Liver (tissue), 9 donors: ENCODE data around the gene NUP42. TPM values are rescaled to one million over a fixed set of nuclear protein-coding genes. Genes with fewer than 3 reads are reported as not detected.
A peak's percentile ranks its signal among the peaks of the same experiment; 100 is the strongest.

Experiments
- DNase-seq: peaks from one replicate; pipeline ENCODE4 v3.0.0-alpha.2; 2017; ENCODE audit warnings: low spot score
- H3K27ac ChIP-seq, 2 donors: one replicate each; pipeline ENCODE4 v1.7.0; 2013; ENCODE audit warnings: inconsistent platforms in 2 of 2, low read length in 2 of 2, control low read depth in 1 of 2, low read depth in 1 of 2, mild to moderate bottlenecking in 1 of 2
- H3K27me3 ChIP-seq, 4 donors: one replicate each; pipeline versions ENCODE4 v1.6.1 to v1.7.0; 2013; ENCODE audit warnings: low read length in 3 of 4, inconsistent platforms in 1 of 4, mild to moderate bottlenecking in 1 of 4, moderate library complexity in 1 of 4; ENCODE audit not compliant: control insufficient read depth in 4 of 4, insufficient read depth in 4 of 4
- H3K36me3 ChIP-seq, 4 donors: one replicate each; pipeline versions ENCODE4 v1.6.1 to v1.7.0; 2013; ENCODE audit warnings: low read length in 3 of 4, mild to moderate bottlenecking in 3 of 4, low read depth in 1 of 4, moderate library complexity in 1 of 4; ENCODE audit not compliant: control insufficient read depth in 4 of 4, insufficient read depth in 3 of 4
- H3K4me1 ChIP-seq, 4 donors: one replicate each; pipeline versions ENCODE4 v1.6.1 to v1.7.0; 2013; ENCODE audit warnings: low read length in 3 of 4, mild to moderate bottlenecking in 3 of 4, moderate library complexity in 1 of 4; ENCODE audit not compliant: control insufficient read depth in 4 of 4, insufficient read depth in 4 of 4
- H3K4me3 ChIP-seq, 3 donors: one replicate each; pipeline versions ENCODE4 v1.6.1 to v1.7.0; 2013; ENCODE audit warnings: low read length in 3 of 3, control low read depth in 1 of 3, low read depth in 1 of 3, mild to moderate bottlenecking in 1 of 3
- H3K9ac ChIP-seq, 2 donors: one replicate each; pipeline ENCODE4 v1.7.0; 2013; ENCODE audit warnings: low read length in 2 of 2, mild to moderate bottlenecking in 2 of 2, moderate library complexity in 2 of 2, control low read depth in 1 of 2, low read depth in 1 of 2
- H3K9me3 ChIP-seq, 4 donors: one replicate each; pipeline versions ENCODE4 v1.6.1 to v1.7.0; 2013; ENCODE audit warnings: low read length in 3 of 4; ENCODE audit not compliant: control insufficient read depth in 4 of 4
- ATF3 ChIP-seq: IDR thresholded peaks from 2 replicates; pipeline ENCODE4 v1.6.1; 2016; ENCODE audit warnings: antibody characterized with exemption
- CTCF ChIP-seq: fragments of 150-350 bp; IDR thresholded peaks from 2 replicates; pipeline ENCODE4 v1.5.1; 2017; ENCODE audit warnings: improper control_type of control experiment, low read depth, low read length; ENCODE audit not compliant: missing input control
- EGR1 ChIP-seq, 2 donors: IDR thresholded peaks; 2 replicates each; pipeline ENCODE4 v1.6.1; 2016 to 2018; ENCODE audit warnings: antibody characterized with exemption in 2 of 2, low read depth in 2 of 2
- FOXA1 ChIP-seq: IDR thresholded peaks from 2 replicates; pipeline ENCODE4 v1.6.1; 2016; ENCODE audit warnings: antibody characterized with exemption
- FOXA2 ChIP-seq: IDR thresholded peaks from 2 replicates; pipeline ENCODE4 v1.6.1; 2016; ENCODE audit warnings: antibody characterized with exemption
- HNF4G ChIP-seq: IDR thresholded peaks from 2 replicates; pipeline ENCODE4 v1.6.1; 2016; ENCODE audit warnings: antibody characterized with exemption
- MAX ChIP-seq: IDR thresholded peaks from 2 replicates; pipeline ENCODE4 v1.6.1; 2016; ENCODE audit warnings: antibody characterized with exemption
- NR2F2 ChIP-seq: IDR thresholded peaks from 2 replicates; pipeline ENCODE4 v1.6.1; 2016; ENCODE audit warnings: antibody characterized with exemption
- RAD21 ChIP-seq, 2 donors: IDR thresholded peaks; 2 replicates each; pipeline ENCODE4 v1.6.1; 2016; ENCODE audit warnings: antibody characterized with exemption in 2 of 2, mild to moderate bottlenecking in 2 of 2
- REST ChIP-seq: IDR thresholded peaks from 2 replicates; pipeline ENCODE4 v1.6.1; 2016; ENCODE audit warnings: antibody characterized with exemption, mild to moderate bottlenecking
- TAF1 ChIP-seq: conservative IDR thresholded peaks from 2 replicates; pipeline ENCODE4 v1.6.1; 2016; ENCODE audit warnings: antibody characterized with exemption, mild to moderate bottlenecking
- YY1 ChIP-seq: IDR thresholded peaks from 2 replicates; pipeline ENCODE4 v1.6.1; 2016; ENCODE audit warnings: antibody characterized with exemption, mild to moderate bottlenecking
- ZBTB33 ChIP-seq: IDR thresholded peaks from 2 replicates; pipeline ENCODE4 v1.6.1; 2016; ENCODE audit warnings: antibody characterized with exemption
- WGBS: extraction: QIAGEN DNeasy Blood & Tissue Kit; methylation state at CpG from one replicate; pipeline ENCODE4 v1.1.7; 2013; 5-methylcytosine and 5-hydroxymethylcytosine counted together
- polyA plus RNA-seq, 2 donors: library from polyadenylated mRNA; stranded (reverse) in 1 of 2; unstranded in 1 of 2; fragments of 200-250 nt in 1 of 2; fragments of >200 nt in 1 of 2; fragmentation: Nextera tagmentation in 1 of 2; extraction: Ambion mirVana in 1 of 2; gene quantifications; one replicate each; pipeline versions ENCODE4 v1.2.1 to v1.2.3, GENCODE V29; 2013 to 2015
- total RNA-seq, 2 donors: library from RNA; depleted of rRNA; stranded (reverse); fragments of >200 nt; gene quantifications; one replicate each; pipeline ENCODE4 v1.2.3, GENCODE V29; 2014
- donor health status: healthy.
- donor health status: healthy.
- donor health status: healthy.
- donor health status: healthy.
- donor health status: healthy.

Gene NUP42
- total and polyA plus RNA-seq, 4 donors: 11.9 to 35.8 (median 18.3) TPM

GRCh38 chr7:23204241-23204640 is 22.4 kb downstream of the NUP42 start:
- no peak for DNase-seq
- no peaks in the 10 kb centered on the region for H3K4me1 ChIP-seq
- TF ChIP-seq REST (no peak), CTCF (no peak), MAX (no peak)
- 95% methylated on average over 1 of the region's 1 CpG for WGBS
- no peaks in the 10 kb centered on the region for H3K27me3 ChIP-seq
- H3K9ac ChIP-seq: no peak overlapping the region
- H3K9me3 ChIP-seq: peaks cover 0 to 2% (median 0%) of the 10 kb centered on the region in 4 donors
- H3K4me3 ChIP-seq: no peak overlapping the region
- no peak overlapping the region for H3K27ac ChIP-seq
- H3K36me3 ChIP-seq: peaks cover 4 to 19% (median 15%) of the 10 kb centered on the region in 4 donors

GRCh38 chr7:23205577-23205908 is 23.7 kb downstream of the NUP42 start:
- Histone ChIP-seq H3K36me3 (peaks cover 0 to 9% (median 3%) of the 10 kb centered on the region in 4 donors), H3K27me3 (no peaks in the 10 kb centered on the region), H3K9me3 (peaks cover 0 to 2% (median 0%) of the 10 kb centered on the region in 4 donors), H3K4me3 (peak overlapping the region in 1 of 3 donors; percentile 22), H3K27ac (no peak overlapping the region), H3K9ac (no peak overlapping the region), H3K4me1 (no peaks in the 10 kb centered on the region)
- TF ChIP-seq REST: no peak
- no peak for TF ChIP-seq MAX
- no peak for TF ChIP-seq NR2F2
- no peak for TF ChIP-seq YY1
- TF ChIP-seq EGR1 (IDR thresholded peaks at IDR 0.05; ENCODE audit: low read depth in 2 of 2): no peak
- no peak for TF ChIP-seq FOXA2
- no peak for TF ChIP-seq RAD21 (IDR thresholded peaks at IDR 0.05)
- TF ChIP-seq ZBTB33: no peak
- TF ChIP-seq FOXA1: no peak
- TF ChIP-seq HNF4G: no peak
- no peak for TF ChIP-seq ATF3
- no peak for TF ChIP-seq TAF1
- WGBS: 94% methylated on average over 2 of the region's 2 CpGs
- no peak for DNase-seq
